Mesendoderm (in vitro differentiated cells): Measurements from ENCODE around the gene CELF5.

Experiments
- DNase-seq: peaks from one replicate; pipeline ENCODE4 v3.0.0; 2013
- H2AK5ac ChIP-seq: 2 replicates; pipeline ENCODE4 v1.6.1; 2013; ENCODE audit warnings: low read length, inconsistent platforms
- H2BK120ac ChIP-seq: 2 replicates; pipeline ENCODE4 v1.6.1; 2013; ENCODE audit warnings: low read depth, mild to moderate bottlenecking, low read length, moderate library complexity, mixed read lengths
- H2BK15ac ChIP-seq: replicated peaks from 2 replicates; pipeline ENCODE4 v1.6.1; 2013; ENCODE audit warnings: low read depth, mild to moderate bottlenecking, moderate library complexity
- H2BK5ac ChIP-seq: 2 replicates; pipeline ENCODE4 v1.6.1; 2013; ENCODE audit warnings: low read length, inconsistent platforms
- H3K18ac ChIP-seq: 2 replicates; pipeline ENCODE4 v1.6.1; 2013; ENCODE audit warnings: mild to moderate bottlenecking, low read length, mixed read lengths
- H3K23ac ChIP-seq: one replicate; pipeline ENCODE4 v1.6.1; 2013; ENCODE audit warnings: low read length
- H3K27ac ChIP-seq: 2 replicates; pipeline ENCODE4 v1.5.1; 2013; ENCODE audit warnings: low read depth, mild to moderate bottlenecking, inconsistent platforms, low read length, moderate library complexity
- H3K27me3 ChIP-seq: 2 replicates; pipeline ENCODE4 v1.6.1; 2013; ENCODE audit warnings: low read length, control low read depth, mild to moderate bottlenecking, inconsistent platforms; ENCODE audit not compliant: insufficient read depth, poor library complexity
- H3K36me3 ChIP-seq: 2 replicates; pipeline ENCODE4 v1.6.1; 2013; ENCODE audit warnings: low read length, inconsistent platforms; ENCODE audit not compliant: control insufficient read depth, insufficient read depth
- H3K4ac ChIP-seq: one replicate; pipeline ENCODE4 v1.6.1; 2013; ENCODE audit warnings: low read depth, mild to moderate bottlenecking, low read length, moderate library complexity
- H3K4me1 ChIP-seq: 2 replicates; pipeline ENCODE4 v1.6.1; 2013; ENCODE audit warnings: low read depth, low read length, inconsistent platforms; ENCODE audit not compliant: control insufficient read depth
- H3K4me2 ChIP-seq: 2 replicates; pipeline ENCODE4 v1.6.1; 2013; ENCODE audit warnings: low read length
- H3K4me3 ChIP-seq: 2 replicates; pipeline ENCODE4 v1.5.1; 2013; ENCODE audit warnings: mild to moderate bottlenecking, low read length
- H3K56ac ChIP-seq: one replicate; pipeline ENCODE4 v1.6.1; 2013; ENCODE audit warnings: low read length
- H3K79me1 ChIP-seq: 2 replicates; pipeline ENCODE4 v1.6.1; 2013; ENCODE audit warnings: low read length, inconsistent platforms
- H3K79me2 ChIP-seq: 2 replicates; pipeline ENCODE4 v1.6.1; 2013; ENCODE audit warnings: mild to moderate bottlenecking, low read length; ENCODE audit not compliant: control insufficient read depth, insufficient read depth
- H3K9ac ChIP-seq: 2 replicates; pipeline ENCODE4 v1.6.1; 2013; ENCODE audit warnings: low read length, inconsistent platforms
- H4K5ac ChIP-seq: one replicate; pipeline ENCODE4 v1.6.1; 2013; ENCODE audit warnings: low read length
- H4K8ac ChIP-seq: one replicate; pipeline ENCODE4 v1.6.1; 2013; ENCODE audit warnings: low read depth, mild to moderate bottlenecking, control low read depth, low read length, moderate library complexity
- WGBS: extraction: QIAGEN DNeasy Blood & Tissue Kit; methylation state at CpG from one replicate; pipeline ENCODE4 v1.1.7; 2013; ENCODE audit warnings: low lambda C conversion rate, missing lambda C conversion rate; ENCODE audit not compliant: insufficient coverage; ENCODE audit errors: extremely low coverage; 5-methylcytosine and 5-hydroxymethylcytosine counted together

The CELF5 gene

DNA sequence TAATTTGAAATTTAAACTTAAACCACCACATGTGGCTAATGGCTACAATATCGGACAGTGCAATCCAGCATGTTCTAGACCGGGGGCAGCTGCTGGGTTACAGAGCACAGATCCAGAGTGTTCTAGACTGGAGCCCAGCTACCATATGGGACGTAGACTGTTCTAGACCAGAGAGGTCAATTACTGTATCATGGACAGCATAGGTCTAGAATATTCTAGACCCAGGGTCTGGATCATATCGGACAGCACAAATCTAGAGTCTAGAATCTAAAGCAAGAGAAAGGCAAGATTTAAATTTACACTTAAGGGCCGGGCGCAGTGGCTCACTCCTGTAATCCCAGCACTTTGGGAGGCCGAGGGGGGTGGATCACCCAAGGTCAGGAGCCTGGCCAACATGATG lies 37.9 kb downstream of the CELF5 start:
- Histone ChIP-seq H3K18ac (no peak overlapping the region), H4K5ac (no peak overlapping the region), H3K36me3 (no peaks in the 10 kb centered on the region), H2BK15ac (no peak overlapping the region), H3K4me3 (no peak overlapping the region), H2AK5ac (no peak overlapping the region), H4K8ac (no peak overlapping the region), H2BK120ac (no peak overlapping the region), H3K4me1 (no peaks in the 10 kb centered on the region), H3K4ac (no peak overlapping the region), H3K4me2 (no peak overlapping the region), H3K9ac (no peak overlapping the region), H2BK5ac (no peak overlapping the region), H3K79me2 (no peaks in the 10 kb centered on the region), H3K56ac (no peak overlapping the region), H3K23ac (no peak overlapping the region), H3K27me3 (no peaks in the 10 kb centered on the region), H3K79me1 (no peaks in the 10 kb centered on the region), H3K27ac (no peak overlapping the region)
- DNase-seq, result no peak
- WGBS, result no CpG with 5 or more reads among the region's 7 CpGs

DNA sequence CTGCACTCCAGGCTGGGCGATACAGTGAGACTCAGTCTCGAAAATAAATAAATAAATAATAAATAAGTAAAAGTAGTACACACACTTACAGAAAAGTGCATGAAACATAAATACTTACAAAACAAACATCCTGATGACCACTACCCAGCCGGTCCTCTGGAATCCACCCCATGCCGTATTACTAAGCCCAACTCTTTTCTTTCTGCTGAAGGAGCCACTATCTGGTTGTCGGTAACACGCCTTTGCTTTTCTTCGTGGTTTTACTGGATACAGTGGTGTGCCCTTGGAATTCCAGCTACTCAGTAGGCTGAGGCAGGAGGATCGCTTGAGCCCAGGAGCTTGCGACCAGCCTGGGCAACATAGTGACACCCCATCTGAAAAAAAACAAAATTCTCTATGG lies 39.4 kb downstream of the CELF5 start:
- no peak overlapping the region for H3K4me2 ChIP-seq
- no CpG with 5 or more reads among the region's 9 CpGs for WGBS
- no peak overlapping the region for H2AK5ac ChIP-seq

DNA sequence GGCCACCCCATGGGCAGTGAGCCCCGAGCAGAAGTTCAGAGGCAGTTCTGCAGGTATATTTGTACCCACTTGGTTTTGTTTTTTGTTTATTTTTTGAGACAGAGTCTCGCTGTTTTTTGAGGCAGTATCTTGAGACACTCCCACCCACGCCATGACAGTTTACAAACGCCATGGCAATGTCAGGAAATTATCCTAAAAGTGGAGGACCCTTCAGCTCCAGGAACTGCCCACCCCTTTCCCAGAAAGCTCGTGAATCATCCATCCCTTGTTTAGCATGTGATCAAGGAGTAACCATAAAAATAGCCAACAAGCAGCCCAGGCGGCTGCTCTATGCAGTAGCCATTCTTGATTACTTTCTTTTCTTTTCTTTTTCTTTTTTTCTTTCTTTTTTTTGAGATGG lies 41.0 kb downstream of the CELF5 start:
- no peaks in the 10 kb centered on the region for H3K36me3 ChIP-seq
- WGBS, result no CpG with 5 or more reads among the region's 6 CpGs

More for the DNA sequence above, 39.4 kb downstream of the CELF5 start:
- no peaks in the 10 kb centered on the region for H3K79me2 ChIP-seq
- H3K27me3 ChIP-seq, result no peaks in the 10 kb centered on the region
- no peak overlapping the region for H2BK120ac ChIP-seq
- no peak overlapping the region for H2BK5ac ChIP-seq
- no peaks in the 10 kb centered on the region for H3K36me3 ChIP-seq
- H3K9ac ChIP-seq, result no peak overlapping the region
- no peak overlapping the region for H3K4me3 ChIP-seq
- H4K5ac ChIP-seq, result no peak overlapping the region
- H3K4me1 ChIP-seq, result no peaks in the 10 kb centered on the region
- H2BK15ac ChIP-seq, result no peak overlapping the region
- no peak overlapping the region for H3K27ac ChIP-seq
- no peaks in the 10 kb centered on the region for H3K79me1 ChIP-seq
- H3K56ac ChIP-seq, result no peak overlapping the region
- no peak overlapping the region for H4K8ac ChIP-seq
- H3K4ac ChIP-seq, result no peak overlapping the region
- H3K18ac ChIP-seq, result no peak overlapping the region
- no peak overlapping the region for H3K23ac ChIP-seq
- DNase-seq, result no peak

DNA sequence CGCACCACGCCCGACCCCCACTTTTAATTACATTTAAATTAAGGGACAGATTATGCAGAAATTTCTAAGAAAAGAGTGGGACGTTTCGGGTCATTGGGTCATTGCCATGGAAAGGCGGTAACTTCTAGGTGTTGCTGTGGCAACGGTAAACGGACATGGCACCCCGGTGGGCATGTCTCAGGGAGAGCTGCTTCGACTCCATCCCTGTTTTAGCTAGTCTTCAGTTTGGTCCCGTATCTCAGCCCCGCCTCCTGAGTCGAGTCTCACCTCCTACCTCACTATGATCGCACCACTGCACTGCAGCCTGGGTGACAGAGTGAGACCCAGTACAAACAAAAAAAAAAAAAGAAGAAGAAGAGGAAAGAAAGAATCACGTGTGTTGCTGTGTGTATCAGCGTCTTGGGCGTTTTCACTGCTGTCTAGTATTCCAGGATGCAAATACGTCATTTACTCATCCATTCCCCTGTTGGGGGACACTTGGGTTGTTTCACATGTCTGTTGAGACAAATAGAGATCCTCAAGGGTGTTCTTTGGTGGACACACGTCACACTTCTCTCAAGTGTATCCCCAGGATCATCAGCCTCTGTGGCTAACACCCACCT lies 41.7 kb downstream of the CELF5 start:
- Histone ChIP-seq H3K4ac (no peak overlapping the region), H3K4me3 (no peak overlapping the region), H3K23ac (no peak overlapping the region), H2BK120ac (no peak overlapping the region), H3K18ac (no peak overlapping the region), H3K4me2 (no peak overlapping the region), H3K79me2 (no peaks in the 10 kb centered on the region), H3K4me1 (no peaks in the 10 kb centered on the region), H4K5ac (no peak overlapping the region), H3K56ac (no peak overlapping the region), H3K27ac (no peak overlapping the region), H3K9ac (no peak overlapping the region), H2AK5ac (no peak overlapping the region), H2BK5ac (no peak overlapping the region), H4K8ac (no peak overlapping the region), H3K36me3 (no peaks in the 10 kb centered on the region), H2BK15ac (no peak overlapping the region), H3K79me1 (no peaks in the 10 kb centered on the region), H3K27me3 (no peaks in the 10 kb centered on the region)
- WGBS, result no CpG with 5 or more reads among the region's 19 CpGs
- DNase-seq, result no peak

More for the DNA sequence above, 41.0 kb downstream of the CELF5 start:
- Histone ChIP-seq H3K9ac (no peak overlapping the region), H3K27ac (no peak overlapping the region), H4K8ac (no peak overlapping the region), H3K4me1 (no peaks in the 10 kb centered on the region), H2BK5ac (no peak overlapping the region), H2BK120ac (no peak overlapping the region), H2BK15ac (no peak overlapping the region), H2AK5ac (no peak overlapping the region), H3K4me3 (no peak overlapping the region), H3K27me3 (no peaks in the 10 kb centered on the region), H3K4me2 (no peak overlapping the region), H3K79me1 (no peaks in the 10 kb centered on the region), H3K4ac (no peak overlapping the region), H4K5ac (no peak overlapping the region), H3K79me2 (no peaks in the 10 kb centered on the region), H3K18ac (no peak overlapping the region), H3K23ac (no peak overlapping the region), H3K56ac (no peak overlapping the region)
- DNase-seq, result no peak

DNA sequence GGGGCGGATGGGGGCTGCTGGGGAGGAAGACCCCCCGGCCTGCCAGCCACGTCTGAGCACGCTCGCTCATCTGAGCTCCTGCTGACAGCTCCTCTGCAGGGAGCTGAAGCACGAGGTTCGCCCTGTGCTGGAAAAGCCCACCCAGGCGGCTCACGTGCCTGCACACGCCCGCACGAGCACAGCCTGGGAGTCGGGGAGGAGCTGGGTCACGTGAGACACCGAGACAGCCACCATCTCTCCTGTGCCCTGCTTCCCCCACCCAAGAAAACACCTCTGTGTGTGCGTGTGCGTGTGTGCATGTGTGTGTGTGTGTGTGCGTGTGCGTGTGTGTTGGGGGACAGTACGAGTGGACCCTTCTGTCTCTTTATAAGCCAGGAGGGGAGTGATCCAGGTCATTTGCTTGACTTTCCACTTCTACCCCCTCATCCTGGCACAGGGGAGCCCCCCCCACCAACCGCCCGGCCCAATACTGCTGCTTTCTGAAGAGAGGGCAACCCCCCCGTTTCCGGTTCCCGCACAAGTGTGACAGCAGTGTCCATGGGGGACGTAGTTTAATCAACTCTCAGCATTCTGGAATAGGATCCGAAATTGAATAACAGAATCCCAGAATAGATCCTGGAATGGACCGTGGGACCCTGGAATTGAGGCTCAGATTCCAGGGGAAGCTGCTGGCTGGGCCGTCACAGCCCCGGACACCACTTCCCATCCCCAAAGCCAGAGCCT lies 42.5 kb downstream of the CELF5 start:
- Histone ChIP-seq H3K56ac (no peak overlapping the region), H3K27ac (no peak overlapping the region), H3K27me3 (no peaks in the 10 kb centered on the region), H3K9ac (no peak overlapping the region), H3K18ac (no peak overlapping the region), H3K79me2 (no peaks in the 10 kb centered on the region), H3K79me1 (no peaks in the 10 kb centered on the region), H2BK5ac (no peak overlapping the region), H2BK120ac (no peak overlapping the region), H3K36me3 (no peaks in the 10 kb centered on the region), H3K4me2 (no peak overlapping the region), H2AK5ac (no peak overlapping the region), H3K23ac (no peak overlapping the region), H3K4me1 (no peaks in the 10 kb centered on the region), H3K4me3 (no peak overlapping the region), H4K8ac (no peak overlapping the region), H4K5ac (no peak overlapping the region), H3K4ac (no peak overlapping the region), H2BK15ac (no peak overlapping the region)
- no CpG with 5 or more reads among the region's 30 CpGs for WGBS
- no peak for DNase-seq

DNA sequence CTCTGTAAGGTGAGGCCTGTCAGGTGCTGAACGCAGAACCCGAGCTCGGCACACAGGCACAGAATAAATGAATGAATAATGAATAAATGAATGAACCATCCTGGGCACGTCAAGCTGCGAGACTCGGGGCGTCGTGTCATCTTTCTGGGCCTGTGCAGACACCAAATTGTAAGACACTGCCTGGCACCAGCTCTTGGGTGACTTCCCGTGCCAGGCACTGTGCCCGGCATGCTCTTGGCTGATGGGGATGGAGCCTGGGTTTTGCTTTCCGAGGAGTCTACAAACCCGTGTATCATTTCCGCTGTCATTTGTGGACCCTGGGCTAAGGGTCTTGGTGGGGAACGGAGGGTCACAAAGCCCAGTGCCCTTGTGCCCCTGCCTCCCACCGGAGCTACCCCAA lies 43.9 kb downstream of the CELF5 start:
- Histone ChIP-seq H3K4ac (no peak overlapping the region), H4K8ac (no peak overlapping the region), H3K23ac (no peak overlapping the region), H3K9ac (no peak overlapping the region), H3K4me3 (no peak overlapping the region), H3K56ac (no peak overlapping the region), H3K79me2 (no peaks in the 10 kb centered on the region), H3K79me1 (no peaks in the 10 kb centered on the region), H3K4me2 (no peak overlapping the region), H3K36me3 (no peaks in the 10 kb centered on the region), H2BK120ac (no peak overlapping the region), H3K27ac (no peak overlapping the region), H2BK15ac (no peak overlapping the region), H2BK5ac (no peak overlapping the region), H3K27me3 (no peaks in the 10 kb centered on the region), H3K4me1 (no peaks in the 10 kb centered on the region), H3K18ac (no peak overlapping the region), H4K5ac (no peak overlapping the region), H2AK5ac (no peak overlapping the region)
- WGBS, result no CpG with 5 or more reads among the region's 15 CpGs
- DNase-seq, result no peak
